NCI-H1048 (cell line): ENCODE measurements around the gene ARHGAP31.
"Not testable (repeated sequence)": the region's sequence is repeated elsewhere in the genome, so short reads cannot be mapped to it uniquely, and the experiment has no call there.

ENCODE experiments used
- DNase-seq: peaks from one replicate; lab custom pipeline; 2025; lab: John Stamatoyannopoulos, UW

ARHGAP31 gene

DNA sequence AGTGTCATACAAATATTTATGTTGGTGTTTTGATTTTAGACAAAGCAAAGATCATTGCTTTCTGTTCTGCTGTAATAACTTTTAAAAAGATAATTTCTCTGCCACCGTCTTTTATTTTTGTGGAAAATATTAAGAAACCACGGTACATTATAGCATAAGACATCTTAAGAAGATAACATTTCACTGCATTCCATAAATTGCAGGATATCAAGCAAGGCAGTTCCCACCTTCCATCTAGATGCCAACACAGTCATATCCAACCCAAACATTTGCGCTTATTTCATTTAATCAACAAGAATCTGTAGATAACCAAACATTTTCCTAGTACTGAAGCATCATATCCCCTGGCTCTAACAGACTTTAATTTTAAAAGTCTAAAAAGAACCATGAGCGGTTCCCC, 25.1 kb downstream of the ARHGAP31 start:
- no peak for DNase-seq

- DNase-seq = not testable (repeated sequence)
Observed at GRCh38 chr3:119320785-119321184, 26.6 kb downstream of the ARHGAP31 start.

DNA sequence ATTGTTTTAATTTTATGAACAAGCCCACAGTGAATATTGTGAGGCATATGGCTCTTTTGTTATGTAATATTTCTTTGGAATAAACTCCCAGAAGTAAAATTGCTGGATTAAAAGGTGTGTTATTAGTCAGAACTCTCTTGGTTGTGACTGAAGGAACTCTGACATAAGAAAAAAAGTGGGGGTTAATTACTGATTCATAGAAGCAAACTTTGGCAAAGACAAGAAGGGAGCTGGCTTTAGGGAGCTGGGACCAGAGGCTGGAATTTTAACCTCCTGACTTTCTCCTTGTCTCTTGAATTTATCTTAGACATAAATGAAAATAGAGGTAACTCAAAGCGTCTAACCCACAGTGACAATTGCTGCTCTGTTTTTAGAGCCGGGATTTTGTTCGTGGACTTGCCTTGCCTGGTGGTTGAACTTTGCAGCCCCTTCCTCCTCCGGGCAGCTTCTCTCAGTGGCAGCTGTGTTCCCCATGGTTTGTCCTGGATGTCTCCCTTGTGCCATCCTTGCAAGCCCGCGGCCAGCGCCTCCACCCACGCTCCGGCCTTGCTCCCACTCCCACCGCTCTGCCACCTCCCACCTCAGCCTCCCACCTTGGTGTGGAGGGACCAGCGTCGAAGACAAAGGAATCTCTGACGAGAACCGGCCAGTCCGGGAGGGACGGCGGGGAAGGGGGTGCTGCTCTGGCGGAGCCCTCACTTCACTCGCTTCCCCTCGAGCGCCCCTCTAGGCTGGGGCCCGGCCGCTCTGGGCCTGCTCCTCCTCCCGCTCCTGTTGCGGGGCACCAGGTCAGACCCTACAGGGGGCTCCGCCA, 28.0 kb downstream of the ARHGAP31 start:
- DNase-seq = no peak

DNA sequence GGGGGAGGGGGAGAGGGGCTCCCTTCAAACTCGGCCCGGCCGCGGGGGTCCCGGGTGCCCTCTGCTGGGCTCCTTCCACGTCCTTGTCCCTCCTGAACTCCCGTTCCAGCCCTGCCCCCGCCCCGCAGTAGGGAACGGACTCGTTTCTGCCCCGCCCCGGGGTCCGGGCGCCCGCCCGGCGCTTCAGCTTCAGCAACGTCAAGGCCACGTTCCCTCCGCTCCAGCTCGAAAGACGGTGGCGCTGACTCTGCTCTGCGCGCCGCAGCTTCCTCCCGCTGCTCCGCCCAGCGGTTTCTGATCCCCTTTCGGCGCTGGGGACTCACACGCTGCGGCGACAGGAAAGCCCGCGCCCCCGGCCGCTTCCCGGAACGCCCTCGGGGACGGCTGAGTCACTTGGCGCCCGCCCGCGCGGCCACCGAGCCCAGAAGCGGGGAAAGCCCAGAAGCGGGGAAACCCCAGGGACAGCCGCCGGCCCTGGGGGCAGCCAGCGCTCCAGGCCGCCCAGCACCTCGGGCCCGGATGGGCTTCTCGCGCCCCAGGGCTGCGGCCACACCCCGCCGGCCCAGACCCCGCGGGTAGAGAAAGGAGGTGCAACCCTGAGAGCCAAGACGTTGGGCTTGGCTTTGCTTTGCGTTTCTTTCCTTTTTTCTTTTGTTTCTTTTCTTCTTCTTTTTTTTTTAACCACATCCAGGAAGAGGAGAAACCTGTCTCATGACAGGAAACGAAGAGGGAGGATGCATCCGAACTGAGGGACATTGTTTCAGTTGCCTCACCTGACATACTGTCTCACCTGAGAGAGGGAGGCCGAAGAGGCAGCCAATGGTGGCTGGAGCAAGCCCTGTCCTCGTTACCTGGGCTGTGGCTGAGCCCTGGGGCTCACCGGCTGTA, 28.9 kb downstream of the ARHGAP31 start:
- peak; percentile 51 for DNase-seq

- DNase-seq = no peak
Observed at GRCh38 chr3:119323723-119324085, 29.5 kb downstream of the ARHGAP31 start.

DNA sequence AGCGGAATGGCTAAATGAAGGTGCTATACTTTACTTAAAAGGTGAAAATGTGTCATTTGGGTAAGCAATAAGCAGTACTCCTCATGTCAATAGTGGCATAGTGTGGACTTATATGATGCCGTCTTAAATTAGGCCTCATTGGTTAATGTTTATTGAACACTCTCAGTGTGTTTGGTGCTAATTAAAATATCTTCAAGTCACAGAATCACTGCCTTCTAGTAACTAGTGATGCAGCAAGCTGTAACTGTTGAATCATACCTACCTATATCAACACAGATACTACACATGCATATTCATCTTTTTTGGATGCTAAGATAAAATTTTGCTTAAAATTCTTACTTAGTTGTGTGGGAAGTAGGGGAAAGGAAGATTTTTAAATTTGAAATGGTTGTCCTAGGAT, 30.7 kb downstream of the ARHGAP31 start:
- no peak for DNase-seq

GRCh38 chr3:119326976-119327375, 32.8 kb downstream of the ARHGAP31 start:
- DNase-seq = no peak

GRCh38 chr3:119329551-119329950, 35.4 kb downstream of the ARHGAP31 start:
- no peak for DNase-seq

DNA sequence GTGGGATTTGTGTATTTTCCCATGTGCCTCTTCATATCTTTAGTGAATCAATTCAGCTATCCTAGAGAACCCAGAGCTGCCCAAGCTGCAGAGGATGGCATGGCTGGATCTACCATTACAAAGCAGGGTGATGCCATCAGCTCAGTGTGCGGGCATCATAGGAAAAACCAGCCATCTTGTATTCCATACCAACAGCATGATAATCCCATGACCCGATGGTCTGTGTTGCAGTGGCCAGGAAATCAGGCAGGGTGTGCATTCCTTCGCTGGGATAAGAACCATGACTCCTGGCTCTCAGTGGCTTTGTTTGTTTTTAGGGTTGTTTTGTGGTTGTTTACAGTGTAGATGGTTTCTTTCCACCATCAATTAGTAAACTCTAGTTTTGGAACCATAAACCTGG, 36.0 kb downstream of the ARHGAP31 start:
- DNase-seq = no peak

DNA sequence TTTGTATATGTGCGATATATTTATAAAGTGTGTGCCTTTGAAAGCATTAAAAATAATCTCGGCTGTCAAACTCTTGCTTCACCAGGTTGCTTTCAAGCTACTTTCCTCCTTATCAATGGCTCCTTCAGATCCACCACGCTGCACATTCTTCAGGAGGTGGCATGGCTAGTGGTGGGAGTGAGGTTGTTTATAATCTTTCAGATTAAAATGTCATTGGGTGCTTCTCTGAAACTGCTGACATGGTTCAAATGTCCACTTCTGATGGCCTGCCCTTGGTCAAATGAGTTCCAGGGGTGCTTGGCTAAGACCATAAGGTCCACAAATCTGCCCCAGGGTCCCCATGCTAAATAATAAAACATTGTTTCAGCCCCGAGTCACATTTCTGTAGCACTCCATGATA, 36.7 kb downstream of the ARHGAP31 start:
- no peak for DNase-seq

GRCh38 chr3:119331661-119332060, 37.5 kb downstream of the ARHGAP31 start:
- DNase-seq = no peak

GRCh38 chr3:119333773-119334509, 39.8 kb downstream of the ARHGAP31 start:
- DNase-seq = no peak

DNA sequence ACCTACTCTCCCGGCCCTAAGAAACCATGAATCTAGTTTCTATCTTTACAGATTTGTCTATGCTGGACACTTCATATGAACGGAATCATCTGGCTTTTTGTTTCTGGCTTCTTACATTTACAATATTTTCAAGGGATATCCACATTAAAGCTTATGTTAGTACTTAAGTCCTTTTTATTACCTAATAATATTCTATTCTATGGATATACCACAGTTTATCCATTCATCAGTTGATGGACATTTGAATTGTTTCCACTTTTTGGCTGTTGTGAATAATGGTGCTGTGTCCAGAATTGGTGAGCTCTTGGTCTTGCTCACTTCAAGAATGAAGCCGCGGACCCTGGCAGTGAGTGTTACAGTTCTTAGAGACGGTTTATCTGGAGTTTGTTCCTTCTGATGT, 42.6 kb downstream of the ARHGAP31 start:
- no peak for DNase-seq

DNA sequence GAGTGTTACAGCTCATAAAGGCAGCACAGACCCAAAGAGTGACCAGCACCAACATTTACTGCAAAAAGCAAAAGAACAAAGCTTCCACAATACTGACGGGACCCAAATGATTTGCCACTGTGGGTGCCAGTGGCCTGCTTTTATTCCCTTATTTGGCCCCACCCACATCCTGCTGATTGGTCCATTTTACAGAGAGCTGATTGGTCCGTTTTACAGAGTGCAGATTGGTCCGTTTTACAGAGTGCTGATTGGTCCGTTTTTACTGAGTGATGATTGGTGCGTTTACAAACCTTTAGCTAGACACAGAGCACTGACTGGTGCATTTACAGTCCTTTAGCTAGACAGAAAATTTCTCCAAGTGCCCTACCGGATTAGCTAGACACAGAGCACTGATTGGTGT, 43.2 kb downstream of the ARHGAP31 start:
- DNase-seq = not testable (repeated sequence)

GRCh38 chr3:119338754-119339153, 44.6 kb downstream of the ARHGAP31 start:
- DNase-seq = no peak

DNA sequence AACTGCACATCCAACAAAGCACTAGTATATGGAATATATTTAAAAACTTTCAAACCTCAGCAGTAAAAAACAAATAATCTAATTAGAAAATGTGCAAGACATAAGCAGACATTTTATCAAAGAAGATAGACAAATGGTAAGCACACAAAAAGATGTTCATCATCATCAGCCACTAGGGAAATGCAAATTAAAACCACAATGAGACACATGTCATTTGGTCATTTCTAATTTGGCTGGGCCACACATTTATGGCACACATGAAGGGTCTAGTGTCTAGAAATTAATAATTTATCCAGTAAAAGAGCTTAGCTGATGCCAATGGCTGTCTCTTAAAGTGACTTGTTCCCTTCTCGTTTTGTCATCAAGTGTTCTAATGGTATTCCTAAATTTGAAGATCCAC, 45.8 kb downstream of the ARHGAP31 start:
- DNase-seq = no peak

GRCh38 chr3:119340446-119340845, 46.3 kb downstream of the ARHGAP31 start:
- DNase-seq = no peak

DNA sequence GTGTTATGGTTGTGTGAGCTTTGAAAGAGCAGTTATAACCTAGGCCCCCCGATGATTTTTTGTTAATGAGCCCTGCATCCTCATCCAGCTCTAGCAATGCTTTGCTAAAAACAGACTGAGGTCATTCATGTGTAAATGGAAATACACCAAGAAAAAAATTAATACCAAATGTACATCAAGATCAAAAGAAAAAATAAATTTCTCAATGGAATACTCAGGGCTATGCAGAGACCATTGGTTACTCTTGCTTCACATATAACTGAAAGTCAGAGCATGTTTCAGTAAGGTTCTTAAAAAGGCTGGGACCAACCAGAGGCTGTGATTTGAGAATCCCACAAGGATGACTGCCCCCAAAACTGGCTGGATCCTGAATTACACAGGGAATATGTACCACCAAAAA, 48.0 kb downstream of the ARHGAP31 start:
- no peak for DNase-seq

- no peak for DNase-seq
Observed at GRCh38 chr3:119343719-119344118, 49.5 kb downstream of the ARHGAP31 start.

GRCh38 chr3:119346076-119346496, 51.9 kb downstream of the ARHGAP31 start:
- DNase-seq = no peak

DNA sequence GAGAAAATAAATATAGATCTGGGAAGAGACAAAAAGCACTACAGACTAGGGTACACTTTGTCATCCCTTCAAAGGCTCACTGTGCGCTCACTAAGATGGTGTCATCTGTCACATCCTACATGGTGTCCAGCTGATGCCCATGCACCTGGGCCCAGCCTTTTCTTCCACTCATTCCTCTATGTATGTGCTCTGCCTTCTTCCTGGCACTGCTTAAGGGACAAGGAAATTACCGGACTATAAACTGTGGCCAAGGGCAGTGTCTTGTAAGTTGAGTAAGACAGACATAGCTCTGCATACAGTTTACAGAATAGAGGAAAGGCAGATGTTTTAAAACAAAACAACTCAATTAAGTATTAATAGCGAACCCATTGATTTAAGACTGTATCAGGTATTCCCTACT, 52.9 kb downstream of the ARHGAP31 start:
- no peak for DNase-seq

DNA sequence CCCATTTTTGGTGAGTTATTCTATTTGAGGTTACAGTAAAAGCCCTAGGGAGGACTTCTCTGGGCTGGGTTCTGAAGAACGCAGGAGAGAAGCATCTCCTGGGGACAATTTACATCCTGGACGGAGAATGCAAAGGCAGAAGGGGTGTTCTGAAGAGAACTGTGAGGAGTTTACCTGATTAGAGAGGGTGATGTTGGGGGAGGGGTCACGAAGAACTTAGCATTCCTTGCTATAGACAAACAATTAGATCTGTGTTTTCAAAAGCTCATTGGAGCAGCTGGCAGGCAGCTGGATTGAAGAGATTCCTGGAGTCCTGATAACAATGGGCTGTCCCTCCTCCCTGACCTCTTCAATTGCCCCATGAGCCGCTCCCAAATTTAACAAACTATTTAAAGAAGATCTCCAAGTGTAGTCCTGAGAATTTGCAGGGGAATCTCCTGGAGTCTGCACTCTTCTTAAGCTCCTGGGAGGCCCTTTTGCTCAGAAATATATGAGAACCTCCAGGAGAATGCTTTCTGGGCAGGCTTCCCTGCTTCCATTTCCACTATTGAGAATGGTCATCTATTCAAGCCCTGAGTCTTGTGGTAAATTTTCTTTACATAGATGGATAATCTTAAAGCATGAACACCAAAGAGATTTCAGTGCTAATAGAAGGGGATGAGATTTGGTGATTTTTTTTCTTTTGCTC, 55.3 kb downstream of the ARHGAP31 start:
- no peak for DNase-seq
